NCI-H2081 (cell line): ENCODE results near the gene CATSPERD.
"Not testable (repeated sequence)": the region's sequence is repeated elsewhere in the genome, so short reads cannot be mapped to it uniquely, and the experiment has no call there.

Experiments used
- DNase-seq, 2 experiments: peaks; one replicate each; lab custom pipeline; 2025; lab: John Stamatoyannopoulos, UW

Gene CATSPERD

DNA sequence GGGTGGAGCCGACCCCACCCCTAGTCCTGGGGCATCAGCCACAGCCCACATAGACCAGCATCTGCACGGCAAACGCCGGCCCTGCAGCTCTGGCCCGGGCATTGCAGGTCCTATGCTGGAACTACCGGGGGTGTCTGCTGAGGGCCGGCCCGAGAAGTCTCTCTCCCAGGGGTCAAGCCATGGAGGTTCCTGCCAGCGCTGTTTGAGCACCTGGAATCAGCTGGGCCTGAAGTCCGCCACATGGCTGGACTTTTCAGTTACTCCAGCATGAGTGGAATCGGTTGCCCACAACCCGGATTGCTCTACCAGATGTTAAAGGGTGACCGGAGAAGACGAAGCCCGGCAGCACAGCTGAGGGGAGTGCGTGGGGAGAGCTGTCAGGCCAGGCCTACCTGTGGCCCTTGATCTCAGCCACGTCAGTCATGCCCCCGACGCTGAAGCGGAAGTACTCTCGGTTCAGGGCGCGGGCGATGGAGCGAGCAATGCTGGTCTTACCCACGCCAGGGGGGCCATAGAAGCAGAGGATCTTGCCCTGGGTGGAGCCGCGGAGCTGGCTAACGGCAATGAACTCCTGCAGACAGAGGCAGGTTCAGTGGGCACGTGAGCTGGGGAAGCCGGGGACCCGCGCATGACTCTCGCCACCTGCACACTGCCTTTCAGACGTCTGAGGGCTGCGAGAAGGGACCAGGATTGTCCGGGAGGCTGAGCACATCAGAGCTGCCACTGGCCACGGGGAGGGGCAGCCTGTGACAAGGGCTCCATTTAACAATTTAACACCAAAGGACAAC is 21.6 kb upstream of the CATSPERD start:
- no peak for DNase-seq

DNA sequence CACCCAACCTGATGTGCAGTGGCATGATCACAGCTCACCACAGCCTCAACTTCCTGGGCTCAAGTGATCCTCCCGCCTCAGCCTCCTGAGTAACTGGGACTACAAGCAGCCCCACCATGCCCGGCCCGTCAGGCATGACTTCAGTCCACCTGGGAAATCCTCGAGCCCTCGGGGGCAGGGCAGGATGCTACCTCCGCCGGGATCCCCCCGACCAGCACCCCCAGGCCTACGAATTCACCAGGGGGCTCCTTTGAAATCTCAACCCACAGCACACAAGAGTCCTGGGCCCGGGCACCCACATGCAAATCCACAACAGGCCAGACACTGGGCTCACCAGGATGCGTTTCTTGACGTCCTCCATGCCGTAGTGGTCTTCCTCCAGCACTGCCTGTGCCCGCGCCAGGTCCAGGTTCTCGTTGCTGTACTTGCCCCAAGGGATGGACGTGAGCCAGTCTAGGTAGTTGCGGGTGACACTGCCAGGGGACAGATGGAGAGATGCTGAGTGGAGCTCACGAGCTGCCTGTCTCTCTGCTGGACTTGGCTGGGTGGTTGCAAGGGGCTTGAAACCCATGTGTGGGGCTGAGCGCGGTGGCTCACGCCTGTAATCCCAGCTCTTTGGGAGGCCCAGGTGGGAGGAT is 19.9 kb upstream of the CATSPERD start:
- no peak for DNase-seq

DNA sequence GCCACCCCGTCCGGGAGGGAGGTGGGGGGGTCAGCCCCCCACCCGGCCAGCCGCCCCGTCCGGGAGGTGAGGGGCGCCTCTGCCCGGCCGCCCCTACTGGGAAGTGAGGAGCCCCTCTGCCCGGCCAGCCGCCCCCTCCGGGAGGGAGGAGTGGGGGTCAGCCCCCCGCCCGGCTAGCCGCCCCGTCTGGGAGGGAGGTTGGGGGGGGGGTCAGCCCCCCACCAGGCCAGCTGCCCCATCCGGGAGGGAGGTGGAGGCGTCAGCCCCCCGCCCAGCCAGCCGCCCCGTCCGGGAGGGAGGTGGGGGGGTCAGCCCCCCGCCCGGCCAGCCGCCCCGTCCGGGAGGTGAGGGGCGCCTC is 18.4 kb upstream of the CATSPERD start:
- DNase-seq, result not testable (repeated sequence)

DNA sequence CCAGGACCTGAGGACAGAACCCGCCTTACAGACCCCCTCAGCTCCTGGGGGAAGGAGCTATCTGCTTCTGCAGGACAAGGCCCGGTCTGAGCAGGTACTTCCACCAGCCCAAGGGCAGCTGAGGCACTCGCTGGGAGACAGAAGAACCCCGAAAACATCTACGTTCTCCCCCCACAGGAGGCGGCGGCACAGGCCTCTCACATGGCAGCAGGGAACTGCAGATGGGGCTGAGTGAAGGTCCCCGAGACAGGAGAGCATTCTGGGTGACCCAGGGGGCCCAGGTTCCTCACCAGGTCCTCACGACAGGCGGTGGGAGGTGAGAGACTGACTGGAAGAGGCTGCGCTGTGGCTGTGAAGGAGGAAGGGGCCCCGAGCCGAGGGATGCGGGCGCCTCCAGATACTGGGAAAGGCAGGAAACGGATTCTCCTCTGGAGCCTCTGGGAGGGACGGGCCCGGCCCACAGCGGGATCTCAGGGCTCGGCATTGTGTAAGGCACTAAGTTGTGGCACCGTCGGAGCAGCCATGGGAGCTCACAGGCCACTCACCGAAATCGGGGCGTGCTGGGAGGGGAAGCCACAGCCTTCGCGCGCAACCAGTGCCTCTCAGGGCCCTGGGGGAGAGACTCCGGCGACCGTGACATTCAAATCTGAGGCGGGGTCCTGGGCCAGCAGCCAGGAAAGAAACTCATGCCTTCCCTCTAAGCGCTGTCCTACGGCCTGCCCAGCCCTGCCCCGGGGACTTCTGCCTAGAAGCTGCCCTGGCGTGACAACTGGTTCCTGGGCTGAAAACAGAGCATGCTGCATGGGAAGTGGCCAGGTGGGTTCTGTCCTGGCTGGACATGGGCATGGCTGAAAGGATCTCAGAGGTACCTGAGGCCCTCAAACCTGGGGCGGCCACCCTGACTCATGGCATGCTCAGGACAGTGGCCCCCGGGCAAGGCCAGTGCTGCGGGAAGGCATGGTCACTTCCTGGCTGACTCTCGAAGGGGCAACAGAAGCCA is 16.3 kb upstream of the CATSPERD start:
- DNase-seq, result no peak

- no peak for DNase-seq
Observed at GRCh38 chr19:5705552-5705951, 14.9 kb upstream of the CATSPERD start.

GRCh38 chr19:5706876-5707573 is 13.4 kb upstream of the CATSPERD start:
- no peak for DNase-seq

DNA sequence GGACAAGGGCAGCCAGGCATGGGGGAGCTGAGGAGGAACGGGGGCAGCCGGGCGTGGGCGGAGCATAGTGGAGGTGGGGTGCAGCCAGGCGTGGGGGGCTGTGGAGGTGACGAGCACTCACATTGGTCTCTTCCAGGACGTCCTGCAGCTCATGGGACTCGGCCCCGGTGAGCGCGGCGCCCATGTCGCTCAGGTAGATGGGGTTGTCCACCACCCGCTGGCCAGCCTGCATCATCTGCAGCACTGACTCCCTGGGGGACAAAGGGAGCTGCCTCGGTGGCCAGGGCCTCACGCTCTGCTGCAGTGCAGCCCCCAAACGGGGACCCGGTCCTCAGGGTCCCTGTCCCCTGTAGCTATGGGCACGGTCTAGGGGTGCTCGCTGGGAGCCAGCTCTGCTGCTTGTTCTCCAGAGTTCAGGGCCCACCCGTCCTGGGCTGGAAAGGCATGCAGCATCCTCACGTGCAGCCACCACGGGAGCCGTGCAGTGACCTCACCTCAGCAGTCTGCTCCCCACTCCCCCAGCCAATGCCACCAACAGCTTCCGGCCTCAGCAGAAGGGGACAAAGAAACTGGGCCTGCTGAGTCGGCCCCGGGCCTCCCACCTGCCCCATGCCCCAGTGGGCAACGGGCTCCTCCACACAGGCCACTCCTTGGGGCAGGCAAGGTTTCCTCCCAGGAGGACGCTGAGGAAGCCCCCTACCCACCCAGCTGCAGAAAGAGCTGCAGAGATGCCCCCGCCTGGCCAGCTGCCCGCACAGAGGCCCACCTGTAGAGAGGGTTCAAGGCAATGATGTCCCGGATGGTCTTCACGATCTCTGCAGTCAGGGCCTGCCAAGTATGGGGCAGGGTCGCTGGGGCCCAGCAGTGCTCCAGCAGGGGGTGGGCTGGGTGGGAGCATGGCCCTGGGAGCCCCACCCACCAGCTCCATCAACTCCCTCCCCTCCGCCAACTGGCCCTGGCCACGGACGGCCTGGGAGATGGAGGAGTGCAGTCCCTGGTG is 12.6 kb upstream of the CATSPERD start:
- no peak for DNase-seq

DNA sequence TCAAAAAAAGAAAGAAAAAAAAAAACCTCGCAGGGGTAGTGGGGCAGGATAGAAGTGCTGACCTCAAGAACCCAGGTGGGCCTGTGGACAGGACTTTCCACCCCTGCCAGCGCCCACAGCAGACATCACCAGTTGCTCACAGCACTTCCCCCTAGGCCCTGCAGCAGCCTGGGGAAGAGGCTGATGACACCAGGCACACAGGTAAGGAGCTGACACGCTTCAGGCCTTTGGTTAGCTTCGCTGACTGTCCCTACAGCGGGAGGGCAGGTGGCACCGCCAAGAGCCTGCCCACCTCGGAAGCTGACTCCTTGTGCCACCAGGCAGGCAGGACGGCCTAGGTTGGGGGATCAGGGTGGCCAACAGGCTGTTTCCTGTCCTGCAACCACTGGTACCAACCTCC is 9.4 kb upstream of the CATSPERD start:
- DNase-seq, result no peak

- no peak for DNase-seq
Observed at GRCh38 chr19:5711713-5712161, 8.7 kb upstream of the CATSPERD start.

DNA sequence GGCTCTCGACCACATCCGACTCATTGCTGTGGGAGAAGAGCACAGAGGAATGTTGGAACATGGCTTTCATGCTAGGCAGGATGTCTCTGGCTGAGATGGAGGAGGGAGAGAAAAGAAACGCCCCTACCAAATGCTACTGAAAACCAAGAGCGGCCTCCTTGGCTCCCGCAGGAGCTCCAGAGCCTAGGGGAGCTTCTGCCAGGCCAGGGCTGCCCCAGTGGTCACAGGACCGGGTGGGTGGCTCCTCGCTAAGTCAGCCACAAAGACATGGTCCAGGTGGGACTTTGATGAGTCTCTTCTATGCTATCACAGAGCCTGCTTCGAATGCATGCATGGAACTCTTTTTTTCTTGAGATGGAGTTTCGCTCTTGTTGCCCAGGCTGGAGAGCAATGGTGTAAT is 7.2 kb upstream of the CATSPERD start:
- DNase-seq, result no peak

GRCh38 chr19:5714816-5715215 is 5.6 kb upstream of the CATSPERD start:
- no peak for DNase-seq

GRCh38 chr19:5717215-5717935 is 3.1 kb upstream of the CATSPERD start:
- DNase-seq, result no peak

- no peak for DNase-seq
Observed at GRCh38 chr19:5718037-5718578, 2.3 kb upstream of the CATSPERD start.

DNA sequence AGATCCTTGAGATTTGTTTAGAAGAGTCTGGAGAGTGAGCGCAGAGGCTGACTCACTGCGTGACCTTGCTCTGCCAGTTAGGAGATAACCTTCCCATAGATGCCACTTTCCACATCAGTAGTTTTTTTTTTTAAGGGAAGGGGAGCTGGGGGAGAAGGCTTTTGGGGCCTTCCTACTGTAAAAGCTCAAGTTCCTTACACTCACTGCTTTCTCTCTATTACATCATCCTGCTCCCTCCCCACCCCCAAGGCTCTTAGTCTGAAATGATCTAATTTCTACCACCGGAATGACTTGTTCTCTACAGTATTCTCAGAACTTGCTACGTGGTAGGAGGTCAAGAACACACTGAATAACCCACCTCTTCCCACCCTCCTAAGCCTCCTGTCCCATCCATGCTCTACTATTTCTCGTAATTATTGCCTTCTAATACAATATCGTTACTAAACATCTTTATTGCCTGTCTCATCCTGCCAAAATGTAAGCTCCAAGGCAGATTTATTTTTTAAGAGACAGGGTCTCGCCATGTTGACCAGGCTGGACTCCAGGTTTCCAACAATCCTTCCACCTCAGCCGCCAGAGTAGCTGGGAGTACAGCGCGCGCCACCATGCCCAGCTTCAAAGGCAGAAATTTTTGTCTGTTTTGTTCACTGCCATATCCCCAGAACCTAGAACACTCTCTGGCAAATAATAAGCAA is 1.7 kb upstream of the CATSPERD start:
- DNase-seq, result no peak

DNA sequence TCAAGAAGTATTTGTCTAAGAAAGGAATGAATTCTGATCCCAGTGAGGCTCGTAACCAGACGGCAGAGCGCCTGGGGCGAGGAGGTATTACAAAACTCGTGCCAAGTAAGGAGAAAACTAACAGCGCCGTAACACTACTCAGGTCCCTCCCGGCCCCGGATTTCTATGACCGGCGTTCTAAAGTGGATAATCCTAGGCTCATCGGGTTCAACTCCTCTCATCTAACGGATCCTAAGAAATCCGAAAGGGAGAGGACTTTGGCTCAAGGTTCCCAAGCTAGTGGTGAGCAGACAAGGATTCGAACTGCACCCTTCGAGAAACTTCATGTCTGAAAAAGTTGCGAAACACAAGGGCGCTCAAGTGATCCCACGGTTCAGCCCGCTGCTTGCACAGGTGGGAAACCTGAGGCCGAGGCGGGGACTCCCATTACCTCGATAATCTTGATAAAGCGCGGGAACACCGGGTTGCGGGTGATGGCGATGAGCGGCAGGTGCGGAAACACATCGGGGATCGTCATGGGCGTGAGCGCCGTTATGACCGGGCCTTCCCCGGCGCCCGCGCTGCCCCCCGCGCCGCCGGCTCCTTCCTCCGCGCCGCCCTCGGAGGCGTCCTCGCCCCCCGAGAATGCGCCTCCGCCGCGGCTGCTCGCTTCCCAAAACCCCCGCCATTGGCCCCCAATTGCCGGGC is 1.0 kb upstream of the CATSPERD start:
- no peak for DNase-seq

- DNase-seq, result no peak
Observed at GRCh38 chr19:5727453-5728050, 7.1 kb downstream of the CATSPERD start.

GRCh38 chr19:5733172-5733571 is 12.7 kb downstream of the CATSPERD start:
- DNase-seq, result not testable (repeated sequence)

DNA sequence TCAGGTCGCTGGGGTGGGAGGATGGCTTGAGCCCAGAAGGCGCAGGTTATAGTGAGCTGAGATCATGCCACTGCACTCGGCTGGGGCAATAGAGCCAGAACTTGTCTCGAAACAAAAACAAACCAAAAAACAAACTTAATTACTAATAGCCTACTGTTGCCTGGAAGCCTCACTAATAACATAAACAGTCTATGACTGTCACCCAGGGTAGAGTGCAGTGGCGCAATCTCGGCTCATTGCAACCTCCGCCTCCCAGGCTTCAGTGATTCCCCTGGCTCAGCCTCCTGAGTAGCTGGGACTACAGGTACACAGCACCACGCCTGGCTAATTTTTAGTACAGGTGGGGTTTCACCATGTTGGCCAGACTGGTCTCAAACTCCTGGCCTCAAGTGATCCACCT is 18.0 kb downstream of the CATSPERD start:
- DNase-seq, result no peak
